ENCODE measurements around the gene CYP4F8.
"Not testable (repeated sequence)": the region's sequence is repeated elsewhere in the genome, so short reads cannot be mapped to it uniquely, and the experiment has no call there.

The CYP4F8 gene

DNA sequence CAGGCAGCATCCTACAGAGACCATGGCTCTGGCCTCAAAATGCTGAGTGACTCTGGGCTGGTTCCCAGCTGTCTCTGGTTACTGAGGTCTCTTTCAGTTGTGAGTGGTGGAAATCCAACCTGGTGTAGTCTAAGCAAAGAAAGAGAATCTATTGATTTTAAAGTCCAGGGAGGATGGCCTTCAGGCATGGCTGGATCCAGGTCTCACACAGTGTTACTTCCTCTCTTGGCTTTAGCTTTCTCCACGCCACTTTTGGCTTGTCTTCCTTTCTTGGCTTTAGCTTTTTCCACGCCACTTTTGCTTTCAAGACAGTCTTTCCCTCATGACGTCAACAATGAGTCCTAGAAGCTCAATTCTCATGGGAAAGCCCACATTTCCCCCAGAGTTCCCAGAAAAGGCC lies 29.8 kb downstream of the CYP4F8 start:
- DNase-seq = no peak

DNA sequence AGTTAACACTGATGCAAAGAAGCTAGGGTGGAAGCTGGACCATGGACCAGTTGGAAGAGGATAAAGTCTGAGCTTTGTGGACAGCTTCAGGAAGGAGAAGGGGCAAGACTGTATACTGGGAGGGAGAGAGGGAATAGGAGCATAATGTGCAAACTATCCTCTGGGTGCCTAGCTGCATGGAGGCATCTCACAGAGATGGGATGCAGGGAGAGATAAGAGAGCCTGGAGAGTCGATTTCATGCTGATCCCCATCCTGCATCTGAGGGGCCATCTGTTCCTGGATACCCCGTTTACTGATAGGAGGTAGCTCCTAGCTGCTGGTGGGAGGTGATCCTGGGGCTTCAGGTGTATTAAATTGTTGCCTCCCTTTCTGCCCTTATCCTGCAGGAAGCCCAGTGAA lies 34.5 kb downstream of the CYP4F8 start:
- DNase-seq = no peak

DNA sequence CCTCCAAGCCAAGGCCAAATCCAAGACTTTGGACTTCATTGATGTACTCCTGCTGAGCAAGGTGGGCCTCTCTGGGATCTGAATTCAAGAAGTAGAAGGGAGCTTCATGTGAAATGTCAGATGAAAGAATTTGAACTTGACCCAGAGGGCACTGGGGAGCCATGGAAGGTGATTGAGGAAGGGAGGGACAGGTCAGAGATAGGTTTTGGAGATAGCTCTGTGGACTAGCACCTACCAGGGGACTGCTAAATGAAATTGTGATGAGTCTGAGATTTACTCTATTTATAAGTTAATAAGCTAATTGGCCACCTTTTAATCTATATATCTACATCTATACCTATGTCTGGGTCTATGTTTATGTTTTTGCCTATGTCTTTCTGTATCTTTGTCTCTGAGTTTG lies 35.1 kb downstream of the CYP4F8 start:
- not testable (repeated sequence) for DNase-seq

DNA sequence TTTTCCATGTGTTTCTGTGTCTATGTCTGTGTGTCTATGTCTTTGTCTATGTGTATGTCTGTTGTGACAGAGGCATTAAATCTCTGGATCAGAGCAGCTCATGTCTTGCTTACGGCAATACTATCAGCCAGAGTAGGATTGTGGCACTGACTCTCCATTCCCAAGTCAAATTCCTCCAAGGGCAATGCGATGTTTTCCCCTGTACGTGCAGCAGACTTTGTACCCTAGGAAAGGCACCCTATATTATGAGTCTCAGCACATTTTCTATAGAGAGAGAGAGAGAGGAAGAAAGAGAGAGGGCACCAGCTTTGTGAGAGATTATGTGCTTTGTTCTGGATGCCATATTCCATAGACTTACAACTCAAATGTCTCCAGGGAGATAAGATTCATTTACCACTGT lies 36.8 kb downstream of the CYP4F8 start:
- DNase-seq = no peak

DNA sequence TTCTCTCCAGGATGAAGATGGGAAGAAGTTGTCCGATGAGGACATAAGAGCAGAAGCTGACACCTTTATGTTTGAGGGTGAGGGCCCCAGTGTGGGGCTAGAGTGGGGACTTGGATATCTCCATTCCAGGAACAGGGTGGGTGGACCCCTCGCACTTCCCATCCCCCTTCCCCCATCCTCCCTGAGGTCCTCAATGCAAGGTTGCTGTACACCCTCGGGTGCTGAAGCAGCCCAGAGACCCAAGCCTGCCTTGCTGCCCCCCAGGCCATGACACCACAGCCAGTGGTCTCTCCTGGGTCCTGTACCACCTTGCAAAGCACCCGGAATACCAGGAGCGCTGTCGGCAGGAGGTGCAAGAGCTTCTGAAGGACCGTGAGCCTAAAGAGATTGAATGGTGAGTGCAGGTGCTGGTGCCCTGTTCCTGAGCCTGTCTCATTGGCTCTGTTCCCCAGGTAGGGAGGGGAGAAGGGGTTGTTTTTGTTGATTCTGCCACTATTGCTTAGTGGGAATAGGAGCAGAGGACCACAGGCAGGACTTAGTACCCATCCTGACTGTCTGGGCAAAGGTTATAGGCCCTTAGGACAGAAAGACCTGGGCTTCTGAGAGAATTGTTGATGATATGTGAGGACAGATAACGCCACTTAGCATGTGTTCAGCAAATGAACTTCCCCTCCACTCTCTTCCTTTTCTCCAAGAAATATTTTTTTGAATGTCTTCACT lies 37.7 kb downstream of the CYP4F8 start:
- DNase-seq = no peak

DNA sequence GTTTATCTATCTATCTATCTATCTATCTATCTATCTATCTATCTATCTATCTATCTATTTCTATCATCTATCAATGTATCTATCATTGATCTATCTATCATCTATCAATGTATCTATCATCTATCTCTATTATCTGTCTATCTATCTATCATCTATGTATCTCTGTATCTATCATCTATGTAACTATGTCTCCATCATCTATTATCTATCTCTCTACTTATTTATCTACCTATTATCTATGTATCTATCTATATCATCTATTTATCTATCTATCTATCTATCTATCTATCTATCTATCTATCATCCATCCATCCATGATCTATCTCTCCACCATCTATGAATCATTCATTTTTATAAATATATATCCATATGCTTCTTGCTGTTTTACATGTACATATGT lies 41.4 kb downstream of the CYP4F8 start:
- no peak for DNase-seq

DNA sequence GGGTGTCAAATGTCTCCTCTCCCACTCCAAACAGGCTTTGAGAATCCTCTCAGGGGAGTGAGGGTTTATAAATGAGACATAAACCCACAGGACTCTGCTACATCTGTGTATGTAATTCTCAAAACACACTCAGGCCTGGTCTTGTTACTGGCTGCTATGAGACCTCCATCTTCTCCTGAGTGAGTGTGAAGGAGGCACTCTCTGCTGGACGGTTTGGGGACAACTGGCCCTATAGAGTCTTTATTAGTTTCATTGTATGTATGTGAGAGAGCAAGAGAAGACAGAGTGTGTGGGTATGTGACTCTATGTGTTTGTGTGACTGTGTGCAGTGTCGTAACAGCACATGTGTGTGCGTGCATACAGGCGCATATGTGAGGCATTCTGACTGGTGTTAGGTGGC lies 48.2 kb downstream of the CYP4F8 start:
- no peak for DNase-seq

DNA sequence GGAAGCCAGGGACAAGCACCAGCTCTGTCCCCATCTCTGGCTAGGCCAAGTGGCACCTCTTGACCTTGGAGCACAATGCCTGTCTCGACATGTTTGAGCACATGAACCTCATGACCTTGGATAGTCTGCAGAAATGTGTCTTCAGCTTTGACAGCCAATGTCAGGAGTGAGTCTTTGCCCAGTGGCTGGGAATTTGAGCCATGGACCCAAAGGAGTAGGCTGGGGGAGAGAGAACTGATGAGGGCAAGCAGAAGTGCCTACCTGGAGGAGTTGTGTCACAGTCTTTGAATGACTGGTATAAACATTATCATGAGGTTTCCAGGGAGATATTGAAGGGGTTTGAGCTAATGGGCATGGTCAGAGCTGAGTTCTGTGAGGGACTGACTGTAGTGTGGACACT lies 51.2 kb downstream of the CYP4F8 start:
- DNase-seq = no peak

DNA sequence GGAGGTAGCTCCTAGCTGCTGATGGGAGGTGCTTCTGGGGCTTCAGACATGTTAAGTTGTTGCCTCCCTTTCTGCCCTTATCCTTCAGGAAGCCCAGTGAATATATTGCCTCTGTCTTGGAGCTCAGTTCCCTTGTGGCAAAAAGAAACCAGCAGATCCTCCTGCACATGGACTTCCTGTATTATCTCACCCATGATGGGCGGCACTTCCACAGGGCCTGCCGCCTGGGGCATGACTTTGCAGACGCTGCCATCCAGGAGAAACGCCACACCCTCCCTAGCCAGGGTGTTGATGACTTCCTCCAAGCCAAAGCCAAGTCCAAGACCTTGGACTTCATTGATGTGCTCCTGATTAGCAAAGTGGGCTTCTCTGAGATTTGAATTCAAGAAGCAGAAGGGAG lies 51.9 kb downstream of the CYP4F8 start:
- DNase-seq = no peak

DNA sequence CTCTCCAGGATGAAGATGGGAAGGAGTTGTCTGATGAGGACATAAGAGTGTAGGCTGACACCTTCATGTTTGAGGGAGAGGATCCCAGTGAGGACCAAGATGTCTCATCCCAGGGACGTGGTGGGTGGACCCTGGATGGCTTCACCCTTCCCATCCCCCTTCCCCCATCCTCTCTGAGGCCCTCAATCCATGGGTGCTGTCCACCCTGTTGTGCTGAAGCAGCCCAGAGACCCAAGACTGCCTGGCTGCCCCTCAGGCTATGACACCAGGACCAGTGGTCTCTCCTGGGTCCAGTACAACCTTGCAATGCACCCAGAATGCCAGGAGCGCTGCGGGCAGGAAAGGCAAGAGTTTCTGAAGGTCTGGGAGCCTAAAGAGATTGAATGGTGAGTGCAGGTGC lies 54.4 kb downstream of the CYP4F8 start:
- no peak for DNase-seq

DNA sequence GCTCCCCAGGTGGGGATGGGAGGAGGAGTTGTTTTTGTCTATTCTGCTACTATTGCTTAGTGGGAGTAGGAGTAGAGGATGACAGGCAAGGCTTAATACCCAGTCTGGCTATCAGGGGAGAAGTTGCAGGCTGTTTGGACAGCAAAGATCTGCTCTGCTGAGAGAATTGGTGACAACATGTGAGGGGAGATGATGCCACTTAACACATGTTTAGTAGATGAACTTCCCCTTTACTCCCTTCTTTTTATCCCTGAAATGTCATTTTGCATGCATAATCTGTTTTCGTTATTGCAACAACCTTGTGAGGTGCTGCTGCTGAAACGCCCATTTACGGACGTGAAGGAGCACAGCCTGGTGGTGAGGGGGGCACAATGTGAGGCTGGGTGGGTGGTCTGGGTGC lies 54.9 kb downstream of the CYP4F8 start:
- no peak for DNase-seq

DNA sequence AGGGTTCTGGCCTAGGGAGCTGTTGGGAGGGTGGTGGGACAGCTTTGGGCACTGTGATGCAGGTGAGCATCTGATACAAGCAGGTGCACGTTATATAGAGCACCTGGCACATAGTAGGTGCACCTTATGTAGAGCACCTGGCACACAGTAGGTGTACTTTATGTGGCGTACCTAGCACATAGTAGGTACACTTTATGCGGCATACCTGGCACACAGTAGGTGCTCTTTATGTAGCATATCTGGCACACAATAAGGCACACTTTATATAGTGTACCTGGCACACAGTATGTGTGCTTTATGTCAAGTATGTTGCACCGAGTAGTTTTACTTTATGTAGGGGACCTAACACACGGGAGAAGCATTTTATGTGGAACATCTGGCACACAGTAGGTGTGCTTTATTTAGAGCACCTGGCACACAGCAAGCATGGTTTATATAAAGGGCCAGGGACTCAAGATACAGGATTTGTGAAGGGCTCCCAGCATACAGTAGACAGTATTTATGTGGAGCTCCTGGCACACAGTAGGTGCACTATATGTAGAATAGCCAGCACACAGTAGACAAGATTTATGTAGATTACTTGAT lies 56.3 kb downstream of the CYP4F8 start:
- no peak for DNase-seq

DNA sequence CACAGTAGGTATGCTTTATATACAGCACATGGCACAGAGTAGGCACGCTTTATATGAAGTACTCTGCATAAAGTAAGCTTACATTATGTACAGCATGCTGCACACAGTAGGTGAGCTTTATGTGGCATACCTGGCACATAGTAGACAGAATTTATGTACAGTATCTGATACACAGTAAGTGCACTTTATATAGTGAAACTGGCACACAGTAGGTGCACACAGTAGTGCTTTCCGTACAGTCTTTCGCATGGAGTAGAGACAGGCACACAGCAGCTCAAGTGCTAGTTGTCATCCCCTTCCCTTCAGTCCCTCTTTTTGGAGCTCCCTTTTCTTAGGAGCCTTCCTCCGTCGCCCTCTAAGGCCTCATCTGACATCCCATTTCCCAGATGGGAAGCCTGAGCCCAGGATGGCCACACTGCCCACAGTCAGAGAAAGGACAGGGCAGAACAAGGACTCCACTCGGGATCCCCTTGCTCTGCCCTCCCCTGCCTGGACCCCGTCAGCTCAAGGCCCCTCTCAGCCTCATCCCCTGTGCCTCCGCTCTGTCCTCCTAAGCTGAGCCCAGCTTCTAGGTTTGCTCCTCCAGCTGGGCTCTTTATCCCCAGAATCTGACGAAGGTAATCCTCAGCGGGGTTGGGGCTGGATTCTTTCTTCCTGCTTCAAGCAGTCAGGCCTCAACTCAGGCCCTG lies 57.0 kb downstream of the CYP4F8 start:
- no peak for DNase-seq

DNA sequence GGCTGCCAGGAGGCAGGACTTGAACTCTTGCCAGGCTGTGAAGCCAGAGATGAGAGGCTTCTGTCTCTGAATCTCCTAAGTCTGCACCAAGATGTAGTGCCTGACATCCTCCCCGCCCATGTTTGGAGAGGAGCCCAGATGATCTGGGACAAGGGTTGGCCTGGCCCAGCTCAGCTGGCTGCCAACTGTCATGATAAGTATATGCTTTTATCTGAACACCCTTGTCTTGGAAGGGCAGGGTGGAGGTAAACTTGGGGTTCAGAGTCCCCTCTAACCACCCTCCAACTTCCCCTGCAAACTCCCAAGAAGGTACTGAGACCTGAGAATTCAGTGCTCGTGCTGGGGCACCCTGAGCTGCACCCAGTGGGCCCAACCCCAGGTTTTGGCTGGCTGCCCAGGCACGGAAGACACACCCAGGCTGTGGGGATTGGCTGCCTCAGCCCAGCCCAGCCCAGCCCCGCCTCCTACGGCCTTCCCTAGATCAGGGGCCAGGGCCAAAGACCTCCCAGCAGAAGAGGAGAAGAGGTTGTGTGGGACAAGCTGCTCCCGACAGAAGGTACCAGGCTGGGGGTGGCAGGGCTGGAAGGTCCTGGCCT lies 57.7 kb downstream of the CYP4F8 start, which contains the start of gene CYP4F12:
Gene CYP4F12 (plus strand): TSS at position 508 of the 596 bp plus-strand sequence. CDS start 443 bp downstream, outside the sequence.
- peak; percentile 77 for DNase-seq

DNA sequence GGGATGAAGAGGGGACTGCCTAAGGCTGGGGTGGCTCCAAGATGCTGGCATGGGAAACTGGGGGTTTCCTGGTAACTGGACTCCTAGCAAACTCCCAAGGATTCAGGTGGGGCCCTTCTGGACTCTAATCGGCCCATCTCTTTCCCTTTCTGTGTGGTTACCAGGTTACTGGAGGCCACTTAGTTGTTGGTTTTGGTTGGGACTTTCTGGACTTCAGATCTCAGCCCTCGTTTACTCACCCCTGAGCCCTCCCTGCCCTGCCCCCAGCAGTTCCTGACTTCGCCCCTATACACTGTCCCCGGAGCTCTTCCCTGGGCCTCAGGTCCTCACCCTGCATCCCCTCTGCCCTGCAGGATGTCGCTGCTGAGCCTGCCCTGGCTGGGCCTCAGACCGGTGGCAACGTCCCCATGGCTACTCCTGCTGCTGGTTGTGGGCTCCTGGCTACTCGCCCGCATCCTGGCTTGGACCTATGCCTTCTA lies 58.2 kb downstream of the CYP4F8 start:
- DNase-seq = no peak

DNA sequence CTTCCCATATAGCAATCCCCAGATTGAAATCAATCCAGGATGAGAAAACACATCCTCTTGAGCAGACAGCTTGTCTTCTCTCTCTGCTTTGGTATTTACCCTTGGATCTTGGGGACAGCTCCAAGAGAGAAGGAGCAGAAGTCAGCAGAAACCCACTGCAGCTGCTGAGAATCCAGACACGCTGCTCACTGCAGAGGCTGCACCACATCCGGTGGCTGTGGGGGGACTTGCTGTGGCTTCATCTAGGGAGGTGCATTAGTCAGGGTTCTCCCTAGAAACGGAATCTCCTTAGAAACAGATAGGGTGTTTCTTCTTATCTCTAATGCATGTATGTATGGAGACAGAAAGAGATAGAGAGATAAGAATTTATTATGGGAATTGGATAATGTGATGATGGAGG lies 60.5 kb downstream of the CYP4F8 start:
- no peak for DNase-seq

DNA sequence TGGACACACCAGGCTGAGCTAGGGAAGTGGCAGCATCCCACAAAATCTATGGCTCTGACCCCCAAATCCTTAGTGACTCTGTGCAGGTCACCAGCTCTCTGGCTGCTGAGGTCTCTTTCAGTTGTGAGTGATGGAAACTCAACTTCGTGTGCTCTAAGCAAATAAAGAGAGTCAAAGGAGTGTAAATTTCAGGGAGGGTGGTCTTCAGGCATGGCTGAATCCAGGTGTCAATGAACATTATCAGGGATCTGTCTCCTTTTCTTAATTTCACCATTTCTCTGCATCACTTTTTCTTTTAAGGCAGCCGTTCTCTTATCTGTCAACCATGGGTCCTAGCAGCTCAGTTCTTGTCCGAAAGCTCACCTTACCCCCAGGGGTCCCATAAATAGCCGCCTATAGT lies 64.1 kb downstream of the CYP4F8 start:
- DNase-seq = no peak

DNA sequence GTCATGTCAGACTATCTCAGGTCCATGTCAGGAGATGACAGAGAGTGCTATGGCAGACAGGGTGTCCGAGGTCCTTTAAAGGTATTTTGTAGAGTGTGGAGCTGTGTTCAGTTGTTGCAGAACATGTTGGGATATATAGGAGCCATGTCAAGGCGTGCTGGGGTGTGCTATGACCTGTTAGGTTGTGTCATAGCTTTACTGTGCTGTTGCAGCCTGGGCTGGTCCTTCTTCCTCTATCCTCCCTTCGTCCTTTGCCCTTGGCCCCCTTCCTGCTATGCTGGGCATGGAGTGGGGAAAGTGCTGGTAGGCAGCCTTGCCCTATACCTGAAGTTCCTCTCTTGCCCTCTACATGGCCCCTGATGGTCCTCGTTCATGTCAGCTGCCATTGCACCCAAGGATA lies 64.8 kb downstream of the CYP4F8 start:
- not testable (repeated sequence) for DNase-seq
